Body of pancreas (tissue), 4 donors: ENCODE results near the gene THEMIS.

ENCODE experiments used
- POLR2A ChIP-seq, 3 donors: fragments of 450-650 bp; IDR thresholded peaks; one replicate each; pipeline ENCODE4 v1.6.1; 2016; ENCODE audit warnings: antibody characterized with exemption in 3 of 3, mild to moderate bottlenecking in 2 of 3
- TF ChIP-seq, protein P1 (sequence below), 7 experiments: fragments of 450-650 bp in 4 of 7; fragments of 200-600 bp in 3 of 7; sonication (generic) in 3 of 7; IDR thresholded peaks; one replicate each; pipeline ENCODE4 v1.5.1; 2016 to 2019; ENCODE audit warnings: antibody characterized with exemption in 7 of 7

GRCh38 chr6:127912914-127913313 lies 12.1 kb upstream of the THEMIS start:
- TF ChIP-seq, protein P1, sequence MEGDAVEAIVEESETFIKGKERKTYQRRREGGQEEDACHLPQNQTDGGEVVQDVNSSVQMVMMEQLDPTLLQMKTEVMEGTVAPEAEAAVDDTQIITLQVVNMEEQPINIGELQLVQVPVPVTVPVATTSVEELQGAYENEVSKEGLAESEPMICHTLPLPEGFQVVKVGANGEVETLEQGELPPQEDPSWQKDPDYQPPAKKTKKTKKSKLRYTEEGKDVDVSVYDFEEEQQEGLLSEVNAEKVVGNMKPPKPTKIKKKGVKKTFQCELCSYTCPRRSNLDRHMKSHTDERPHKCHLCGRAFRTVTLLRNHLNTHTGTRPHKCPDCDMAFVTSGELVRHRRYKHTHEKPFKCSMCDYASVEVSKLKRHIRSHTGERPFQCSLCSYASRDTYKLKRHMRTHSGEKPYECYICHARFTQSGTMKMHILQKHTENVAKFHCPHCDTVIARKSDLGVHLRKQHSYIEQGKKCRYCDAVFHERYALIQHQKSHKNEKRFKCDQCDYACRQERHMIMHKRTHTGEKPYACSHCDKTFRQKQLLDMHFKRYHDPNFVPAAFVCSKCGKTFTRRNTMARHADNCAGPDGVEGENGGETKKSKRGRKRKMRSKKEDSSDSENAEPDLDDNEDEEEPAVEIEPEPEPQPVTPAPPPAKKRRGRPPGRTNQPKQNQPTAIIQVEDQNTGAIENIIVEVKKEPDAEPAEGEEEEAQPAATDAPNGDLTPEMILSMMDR (IDR thresholded peaks at IDR 0.05) = no peak
- TF ChIP-seq POLR2A (IDR thresholded peaks at IDR 0.05) = no peak
